Stimulated activated memory B cell treated with anti-CD40 and anti-IgM and Interleukin-4, amounts not matched to agents 10 μg/mL and 1 μg/mL and 100 μg/mL, for 72 hours (primary cell): ENCODE results near the gene MYRIP.
"Not testable (repeated sequence)": the region's sequence is repeated elsewhere in the genome, so short reads cannot be mapped to it uniquely, and the experiment has no call there.

ENCODE experiments used
- ATAC-seq: fragments of 150-1000 bp; cut with Tn5 transposase; 2 replicates; pipeline ENCODE4 v1.10.0; 2021
- H3K27ac Mint-ChIP-seq: one replicate; pipeline ENCODE4 v1.8.0; 2022; ENCODE audit warnings: mild to moderate bottlenecking, mixed read lengths
- H3K27me3 Mint-ChIP-seq: one replicate; pipeline ENCODE4 v1.8.0; 2022; ENCODE audit warnings: mixed read lengths
- H3K36me3 Mint-ChIP-seq: one replicate; pipeline ENCODE4 v1.8.0; 2022; ENCODE audit warnings: mixed read lengths
- H3K4me1 Mint-ChIP-seq: one replicate; pipeline ENCODE4 v1.8.0; 2022; ENCODE audit warnings: mixed read lengths
- H3K4me3 Mint-ChIP-seq: one replicate; pipeline ENCODE4 v1.8.0; 2022; ENCODE audit warnings: mild to moderate bottlenecking, moderate library complexity, mixed read lengths
- H3K9me3 Mint-ChIP-seq: one replicate; pipeline ENCODE4 v1.8.0; 2022; ENCODE audit warnings: mixed read lengths

Gene MYRIP

GRCh38 chr3:39809181-39809994 lies at the start of gene MYRIP:
Gene MYRIP, plus strand, starts transcription at chr3:39809609. Its CDS starts 91,208 bp downstream, at chr3:39900817.
- H3K27me3 Mint-ChIP-seq: peaks cover 70% of the 10 kb centered on the region
- peaks cover 25% of the 10 kb centered on the region for H3K4me1 Mint-ChIP-seq
- peak within 1 kb of the TSS; percentile 30 for H3K27ac Mint-ChIP-seq
- H3K36me3 Mint-ChIP-seq: no peaks in the 10 kb centered on the region
- H3K9me3 Mint-ChIP-seq: no peaks in the 10 kb centered on the region
- ATAC-seq: peak; percentile 69
- peak within 1 kb of the TSS; percentile 79 for H3K4me3 Mint-ChIP-seq

GRCh38 chr3:39760325-39760724 lies 49.1 kb upstream of the MYRIP start:
- H3K27ac Mint-ChIP-seq: no peak overlapping the region
- peaks cover 2% of the 10 kb centered on the region for H3K9me3 Mint-ChIP-seq
- no peaks in the 10 kb centered on the region for H3K36me3 Mint-ChIP-seq
- ATAC-seq: no peak
- no peaks in the 10 kb centered on the region for H3K4me1 Mint-ChIP-seq
- no peak overlapping the region for H3K4me3 Mint-ChIP-seq
- no peaks in the 10 kb centered on the region for H3K27me3 Mint-ChIP-seq

- no peak for ATAC-seq
- no peak overlapping the region for H3K27ac Mint-ChIP-seq
- no peak overlapping the region for H3K4me3 Mint-ChIP-seq
- H3K36me3 Mint-ChIP-seq: no peaks in the 10 kb centered on the region
- H3K27me3 Mint-ChIP-seq: no peaks in the 10 kb centered on the region
- H3K9me3 Mint-ChIP-seq: peaks cover 9% of the 10 kb centered on the region
- no peaks in the 10 kb centered on the region for H3K4me1 Mint-ChIP-seq
Observed at GRCh38 chr3:39762537-39763070, 46.8 kb upstream of the MYRIP start.

- no peaks in the 10 kb centered on the region for H3K36me3 Mint-ChIP-seq
- no peaks in the 10 kb centered on the region for H3K4me1 Mint-ChIP-seq
- no peak overlapping the region for H3K27ac Mint-ChIP-seq
- ATAC-seq: no peak
- H3K9me3 Mint-ChIP-seq: peaks cover 10% of the 10 kb centered on the region
- H3K4me3 Mint-ChIP-seq: no peak overlapping the region
- no peaks in the 10 kb centered on the region for H3K27me3 Mint-ChIP-seq
Observed at GRCh38 chr3:39763390-39763789, 46.0 kb upstream of the MYRIP start.

GRCh38 chr3:39765575-39765974 lies 43.8 kb upstream of the MYRIP start:
- no peaks in the 10 kb centered on the region for H3K4me1 Mint-ChIP-seq
- H3K27ac Mint-ChIP-seq: no peak overlapping the region
- H3K36me3 Mint-ChIP-seq: no peaks in the 10 kb centered on the region
- no peak for ATAC-seq
- H3K9me3 Mint-ChIP-seq: peaks cover 10% of the 10 kb centered on the region
- H3K27me3 Mint-ChIP-seq: no peaks in the 10 kb centered on the region
- no peak overlapping the region for H3K4me3 Mint-ChIP-seq

- ATAC-seq: no peak
- H3K36me3 Mint-ChIP-seq: no peaks in the 10 kb centered on the region
- H3K27me3 Mint-ChIP-seq: no peaks in the 10 kb centered on the region
- H3K9me3 Mint-ChIP-seq: peaks cover 10% of the 10 kb centered on the region
- no peak overlapping the region for H3K27ac Mint-ChIP-seq
- no peaks in the 10 kb centered on the region for H3K4me1 Mint-ChIP-seq
- no peak overlapping the region for H3K4me3 Mint-ChIP-seq
Observed at GRCh38 chr3:39766433-39766832, 43.0 kb upstream of the MYRIP start.

- not testable (repeated sequence) for H3K36me3 Mint-ChIP-seq, H3K27me3 Mint-ChIP-seq, ATAC-seq, H3K4me3 Mint-ChIP-seq, H3K27ac Mint-ChIP-seq, H3K4me1 Mint-ChIP-seq
- peaks cover 10% of the 10 kb centered on the region for H3K9me3 Mint-ChIP-seq
Observed at GRCh38 chr3:39766909-39767308, 42.5 kb upstream of the MYRIP start.

GRCh38 chr3:39778168-39778567 lies 31.2 kb upstream of the MYRIP start:
- ATAC-seq, H3K9me3 Mint-ChIP-seq, H3K27ac Mint-ChIP-seq, H3K4me3 Mint-ChIP-seq, H3K36me3 Mint-ChIP-seq, H3K4me1 Mint-ChIP-seq: not testable (repeated sequence)
- peaks cover 13% of the 10 kb centered on the region for H3K27me3 Mint-ChIP-seq

- H3K27ac Mint-ChIP-seq: no peak overlapping the region
- ATAC-seq: no peak
- H3K4me1 Mint-ChIP-seq: no peaks in the 10 kb centered on the region
- peaks cover 5% of the 10 kb centered on the region for H3K9me3 Mint-ChIP-seq
- H3K36me3 Mint-ChIP-seq: no peaks in the 10 kb centered on the region
- H3K27me3 Mint-ChIP-seq: peaks cover 13% of the 10 kb centered on the region
- no peak overlapping the region for H3K4me3 Mint-ChIP-seq
Observed at GRCh38 chr3:39779511-39780230, 29.7 kb upstream of the MYRIP start.

GRCh38 chr3:39780352-39780751 lies 29.1 kb upstream of the MYRIP start:
- Mint-ChIP-seq H3K4me3 (no peak overlapping the region), H3K27me3 (peaks cover 13% of the 10 kb centered on the region), H3K4me1 (no peaks in the 10 kb centered on the region), H3K27ac (no peak overlapping the region), H3K36me3 (no peaks in the 10 kb centered on the region), H3K9me3 (peaks cover 5% of the 10 kb centered on the region)
- no peak for ATAC-seq

GRCh38 chr3:39781025-39781424 lies 28.4 kb upstream of the MYRIP start:
- no peaks in the 10 kb centered on the region for H3K4me1 Mint-ChIP-seq
- H3K27ac Mint-ChIP-seq: no peak overlapping the region
- H3K9me3 Mint-ChIP-seq: peaks cover 5% of the 10 kb centered on the region
- no peak overlapping the region for H3K4me3 Mint-ChIP-seq
- no peaks in the 10 kb centered on the region for H3K36me3 Mint-ChIP-seq
- peaks cover 13% of the 10 kb centered on the region for H3K27me3 Mint-ChIP-seq
- ATAC-seq: no peak

- Mint-ChIP-seq H3K4me3 (no peak overlapping the region), H3K4me1 (no peaks in the 10 kb centered on the region), H3K27me3 (peaks cover 13% of the 10 kb centered on the region)
Observed at GRCh38 chr3:39781632-39782031, 27.8 kb upstream of the MYRIP start.

GRCh38 chr3:39783680-39784079 lies 25.7 kb upstream of the MYRIP start:
- Mint-ChIP-seq H3K9me3 (no peaks in the 10 kb centered on the region), H3K27ac (no peak overlapping the region), H3K36me3 (no peaks in the 10 kb centered on the region), H3K4me3 (no peak overlapping the region), H3K27me3 (peaks cover 13% of the 10 kb centered on the region), H3K4me1 (no peaks in the 10 kb centered on the region)
- ATAC-seq: no peak

More at GRCh38 chr3:39781632-39782031, 27.8 kb upstream of the MYRIP start:
- Mint-ChIP-seq H3K27ac (no peak overlapping the region), H3K36me3 (no peaks in the 10 kb centered on the region), H3K9me3 (peaks cover 5% of the 10 kb centered on the region)
- no peak for ATAC-seq

- H3K36me3 Mint-ChIP-seq: no peaks in the 10 kb centered on the region
- no peaks in the 10 kb centered on the region for H3K4me1 Mint-ChIP-seq
- no peak overlapping the region for H3K4me3 Mint-ChIP-seq
- H3K9me3 Mint-ChIP-seq: no peaks in the 10 kb centered on the region
- peaks cover 13% of the 10 kb centered on the region for H3K27me3 Mint-ChIP-seq
- ATAC-seq: no peak
- H3K27ac Mint-ChIP-seq: no peak overlapping the region
Observed at GRCh38 chr3:39784922-39785321, 24.5 kb upstream of the MYRIP start.

- Mint-ChIP-seq H3K27me3 (no peaks in the 10 kb centered on the region), H3K4me3 (no peak overlapping the region), H3K4me1 (no peaks in the 10 kb centered on the region), H3K27ac (no peak overlapping the region), H3K36me3 (no peaks in the 10 kb centered on the region), H3K9me3 (no peaks in the 10 kb centered on the region)
- ATAC-seq: no peak
Observed at GRCh38 chr3:39788128-39788883, 21.1 kb upstream of the MYRIP start.
